Chondrocyte (in vitro differentiated cells): ENCODE measurements around the gene TALDO1. TPM values are rescaled to one million over a fixed set of nuclear protein-coding genes. Genes with fewer than 3 reads are reported as not detected.

Experiments
- DNase-seq: peaks from one replicate; pipeline ENCODE4 v3.0.0; 2021; ENCODE audit warnings: mixed read lengths, low spot score
- H3K27ac Mint-ChIP-seq: one replicate; pipeline ENCODE4 v1.8.0; 2021; ENCODE audit warnings: mild to moderate bottlenecking, moderate library complexity, mixed read lengths; ENCODE audit not compliant: unreplicated experiment
- H3K27me3 Mint-ChIP-seq: 2 replicates; pipeline ENCODE4 v1.8.0; 2021; ENCODE audit warnings: low read depth, mixed read lengths
- H3K36me3 Mint-ChIP-seq: 2 replicates; pipeline ENCODE4 v1.8.0; 2021; ENCODE audit warnings: low read depth, mixed read lengths
- H3K4me1 Mint-ChIP-seq: 2 replicates; pipeline ENCODE4 v1.8.0; 2021; ENCODE audit warnings: low read depth, mild to moderate bottlenecking, mixed read lengths
- H3K4me3 Mint-ChIP-seq: one replicate; pipeline ENCODE4 v1.8.0; 2021; ENCODE audit warnings: mild to moderate bottlenecking, moderate library complexity, mixed read lengths; ENCODE audit not compliant: unreplicated experiment
- H3K9me3 Mint-ChIP-seq: 2 replicates; pipeline ENCODE4 v1.8.0; 2021; ENCODE audit warnings: low read depth, mixed read lengths
- CTCF ChIP-seq: fragments of 200-600 bp; sonication (generic); IDR thresholded peaks from 2 replicates; pipeline ENCODE4 v1.5.0; 2021; ENCODE audit warnings: antibody characterized with exemption, mild to moderate bottlenecking, moderate library complexity
- total RNA-seq: library from RNA; stranded (reverse); gene quantifications from 3 replicates; pipeline ENCODE4 v1.2.1, GENCODE V29; 2021

TALDO1 gene
- total RNA-seq, 1 donor from 2014 or later, result 151 TPM

GRCh38 chr11:704781-705645, 42.3 kb upstream of the TALDO1 start:
- no peak for TF ChIP-seq CTCF
- H3K9me3 Mint-ChIP-seq, result no peaks in the 10 kb centered on the region
- DNase-seq, result peak; percentile 90
- no peaks in the 10 kb centered on the region for H3K27me3 Mint-ChIP-seq
- peak overlapping the region; percentile 78 for H3K27ac Mint-ChIP-seq
- H3K36me3 Mint-ChIP-seq, result peaks cover 3% of the 10 kb centered on the region
- peak overlapping the region; percentile 71 for H3K4me3 Mint-ChIP-seq
- peaks cover 42% of the 10 kb centered on the region for H3K4me1 Mint-ChIP-seq

GRCh38 chr11:705646-706438, 41.4 kb upstream of the TALDO1 start, which contains the start of gene EPS8L2:
Gene EPS8L2 (plus strand): TSS chr11:706231. CDS start chr11:709408, 3,177 bp downstream.
- peak within 1 kb of the TSS; percentile 77 for H3K4me3 Mint-ChIP-seq
- TF ChIP-seq CTCF, result no peak
- H3K27ac Mint-ChIP-seq, result peak within 1 kb of the TSS; percentile 95
- H3K27me3 Mint-ChIP-seq, result no peaks in the 10 kb centered on the region
- peak; percentile 87 for DNase-seq
- peaks cover 49% of the 10 kb centered on the region for H3K4me1 Mint-ChIP-seq
- no peaks in the 10 kb centered on the region for H3K9me3 Mint-ChIP-seq
- peaks cover 3% of the 10 kb centered on the region for H3K36me3 Mint-ChIP-seq

GRCh38 chr11:706439-706956, 40.8 kb upstream of the TALDO1 start:
- H3K4me3 Mint-ChIP-seq, result peak overlapping the region; percentile 77
- H3K4me1 Mint-ChIP-seq, result peaks cover 54% of the 10 kb centered on the region
- no peaks in the 10 kb centered on the region for H3K27me3 Mint-ChIP-seq
- no peak for TF ChIP-seq CTCF
- no peaks in the 10 kb centered on the region for H3K9me3 Mint-ChIP-seq
- peak; percentile 87 for DNase-seq
- H3K36me3 Mint-ChIP-seq, result peaks cover 3% of the 10 kb centered on the region
- H3K27ac Mint-ChIP-seq, result peak overlapping the region; percentile 78

GRCh38 chr11:706957-707816, 40.1 kb upstream of the TALDO1 start:
- Mint-ChIP-seq H3K27me3 (no peaks in the 10 kb centered on the region), H3K4me3 (peak overlapping the region; percentile 77), H3K36me3 (no peaks in the 10 kb centered on the region), H3K9me3 (no peaks in the 10 kb centered on the region), H3K4me1 (peaks cover 54% of the 10 kb centered on the region), H3K27ac (peak overlapping the region; percentile 95)
- peak; percentile 71 for TF ChIP-seq CTCF
- DNase-seq, result peak; percentile 86
